ENCODE measurements around the gene LTBP1. TPM values are rescaled to one million over a fixed set of nuclear protein-coding genes. Genes with fewer than 3 reads are reported as not detected.

Gene LTBP1
- polyA plus RNA-seq, 2 of the 4 experiments (the other 2 are of a cell fraction): 23.8 to 30.4 TPM

DNA sequence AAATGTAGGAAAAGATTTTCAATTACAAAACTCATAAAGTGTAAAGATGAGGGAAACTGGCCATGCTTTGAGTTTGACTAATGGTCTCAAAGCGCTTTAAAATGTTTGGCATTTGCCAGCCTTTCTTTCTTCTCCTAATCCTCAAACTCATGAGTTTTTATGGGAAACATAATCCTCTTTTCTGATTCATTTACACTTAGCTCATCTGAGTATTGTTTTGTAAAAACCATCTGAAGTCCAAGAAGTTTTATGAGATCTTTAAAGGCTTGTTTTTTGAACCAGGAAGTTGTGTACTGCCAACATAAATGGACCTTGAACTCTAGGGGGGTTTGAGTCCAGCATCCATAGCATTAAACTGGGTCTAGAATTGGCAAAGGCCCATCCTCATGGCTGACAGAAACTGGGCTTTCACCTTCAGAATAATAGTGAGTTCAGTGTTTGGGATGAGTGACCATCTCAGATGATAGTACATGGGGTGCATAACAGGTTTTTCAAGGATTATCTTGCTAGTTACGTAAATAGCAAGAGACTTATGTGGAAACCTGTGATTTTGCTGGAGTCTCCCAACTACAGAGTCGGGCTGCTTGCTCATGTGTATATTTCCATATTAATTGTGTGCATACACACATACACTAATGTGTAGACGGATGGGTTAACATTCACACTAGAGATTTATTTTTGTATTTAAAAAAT is 3.8 kb upstream of the LTBP1 start:
- ChIA-PET POLR2A (no interaction called here), CTCF (interaction anchor here (1.7 kb wide), 1 partner anchor 90 kb away, joined by 8 read pairs; no protein-coding TSS in a partner anchor)
- TF ChIP-seq EHF (CRISPR knock-in tag; IDR thresholded peaks at IDR 0.05) (no peak), HOXB13 (CRISPR knock-in tag; IDR thresholded peaks at IDR 0.05; ENCODE audit: low read depth) (no peak), JUNB (IDR thresholded peaks at IDR 0.05) (no peak)
- TF ChIP-seq, protein P1, sequence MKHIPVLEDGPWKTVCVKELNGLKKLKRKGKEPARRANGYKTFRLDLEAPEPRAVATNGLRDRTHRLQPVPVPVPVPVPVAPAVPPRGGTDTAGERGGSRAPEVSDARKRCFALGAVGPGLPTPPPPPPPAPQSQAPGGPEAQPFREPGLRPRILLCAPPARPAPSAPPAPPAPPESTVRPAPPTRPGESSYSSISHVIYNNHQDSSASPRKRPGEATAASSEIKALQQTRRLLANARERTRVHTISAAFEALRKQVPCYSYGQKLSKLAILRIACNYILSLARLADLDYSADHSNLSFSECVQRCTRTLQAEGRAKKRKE (CRISPR knock-in tag; IDR thresholded peaks at IDR 0.05; ENCODE audit: low read depth): no peak
- no peak for ATAC-seq
- no peaks in the 10 kb centered on the region for H3K9me3 ChIP-seq
- DNase-seq (ENCODE audit: low read depth in 1 of 2, low spot score in 1 of 2): no peak
- H3K27ac ChIP-seq: no peak overlapping the region
- FAIRE-seq: no peak
- H3K4me2 ChIP-seq: peak overlapping the region; percentile 10; the same call in 1 of the 3 replicates
- H3K4me1 ChIP-seq: peaks cover 16% of the 10 kb centered on the region
- WGBS (ENCODE audit: missing lambda C conversion rate): 88% methylated on average over 4 of the region's 4 CpGs
- H3K4me3 ChIP-seq: no peak overlapping the region

DNA sequence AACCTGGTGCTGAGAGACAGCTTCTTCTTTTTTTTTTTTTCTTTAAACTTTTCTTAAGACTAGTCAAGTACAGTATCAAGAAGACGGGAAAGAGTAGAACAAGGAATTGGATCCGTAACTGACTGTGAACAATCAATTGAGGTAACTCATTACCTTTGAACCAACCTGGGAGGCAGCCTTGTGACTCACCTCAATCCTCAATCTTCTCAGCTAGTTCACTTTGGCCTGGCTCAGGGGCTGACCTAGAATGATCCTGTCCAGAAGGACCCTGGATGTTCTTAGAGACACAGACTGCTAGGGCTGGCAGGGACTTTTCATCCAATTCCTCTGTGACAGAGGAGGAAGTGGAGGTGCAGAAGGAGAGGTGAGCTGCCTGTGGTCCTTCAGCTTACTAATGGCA is 1.5 kb upstream of the LTBP1 start:
- Histone ChIP-seq H3K9me3 (no peaks in the 10 kb centered on the region), H3K27ac (no peak overlapping the region), H3K4me1 (peaks cover 19% of the 10 kb centered on the region), H3K4me3 (no peak overlapping the region), H3K4me2 (no peak overlapping the region)
- no peak for TF ChIP-seq CBX8 (IDR thresholded peaks at IDR 0.05)
- TF ChIP-seq, protein P2, sequence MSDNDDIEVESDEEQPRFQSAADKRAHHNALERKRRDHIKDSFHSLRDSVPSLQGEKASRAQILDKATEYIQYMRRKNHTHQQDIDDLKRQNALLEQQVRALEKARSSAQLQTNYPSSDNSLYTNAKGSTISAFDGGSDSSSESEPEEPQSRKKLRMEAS (IDR thresholded peaks at IDR 0.05): no peak
- TF ChIP-seq RNF2 (IDR thresholded peaks at IDR 0.05; ENCODE audit: borderline replicate concordance, low read depth): no peak
- no peak for TF ChIP-seq JUN (IDR thresholded peaks at IDR 0.05)
- ChIA-PET CTCF (interaction anchor here (0.7 to 2.7 kb wide), 12 partner anchors 11 to 531 kb away, joined by 3 to 16 read pairs (median 3); no protein-coding TSS in a partner anchor), POLR2A (no interaction called here)
- WGBS (ENCODE audit: missing lambda C conversion rate): 84% methylated on average over 2 of the region's 2 CpGs
- DNase-seq (ENCODE audit: low read depth in 1 of 2, low spot score in 1 of 2) (no peak), ATAC-seq (no peak), FAIRE-seq (no peak)

DNA sequence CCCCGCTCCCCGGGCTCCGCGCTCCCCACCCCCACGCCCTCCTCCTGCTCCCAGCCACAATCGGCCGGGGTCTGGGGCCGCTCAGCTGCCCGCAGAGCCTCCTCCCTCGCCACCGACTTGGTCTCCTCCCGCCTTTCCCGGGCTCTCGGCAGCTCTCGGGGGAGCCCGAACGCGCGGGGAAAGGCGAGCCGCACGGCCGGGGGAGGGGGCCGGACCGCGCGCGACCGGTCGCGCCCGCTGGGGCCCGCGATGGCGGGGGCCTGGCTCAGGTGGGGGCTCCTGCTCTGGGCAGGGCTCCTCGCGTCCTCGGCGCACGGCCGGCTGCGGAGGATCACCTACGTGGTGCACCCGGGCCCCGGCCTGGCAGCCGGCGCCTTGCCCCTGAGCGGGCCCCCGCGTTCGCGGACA is 327 bp downstream of the LTBP1 start:
- 8% methylated on average over 7 of the region's 52 CpGs for WGBS (ENCODE audit: missing lambda C conversion rate)
- POLR2A ChIA-PET: interaction anchor here (1.2 kb wide), 1 partner anchor 85 kb away, joined by 4 read pairs; no protein-coding TSS in a partner anchor

DNA sequence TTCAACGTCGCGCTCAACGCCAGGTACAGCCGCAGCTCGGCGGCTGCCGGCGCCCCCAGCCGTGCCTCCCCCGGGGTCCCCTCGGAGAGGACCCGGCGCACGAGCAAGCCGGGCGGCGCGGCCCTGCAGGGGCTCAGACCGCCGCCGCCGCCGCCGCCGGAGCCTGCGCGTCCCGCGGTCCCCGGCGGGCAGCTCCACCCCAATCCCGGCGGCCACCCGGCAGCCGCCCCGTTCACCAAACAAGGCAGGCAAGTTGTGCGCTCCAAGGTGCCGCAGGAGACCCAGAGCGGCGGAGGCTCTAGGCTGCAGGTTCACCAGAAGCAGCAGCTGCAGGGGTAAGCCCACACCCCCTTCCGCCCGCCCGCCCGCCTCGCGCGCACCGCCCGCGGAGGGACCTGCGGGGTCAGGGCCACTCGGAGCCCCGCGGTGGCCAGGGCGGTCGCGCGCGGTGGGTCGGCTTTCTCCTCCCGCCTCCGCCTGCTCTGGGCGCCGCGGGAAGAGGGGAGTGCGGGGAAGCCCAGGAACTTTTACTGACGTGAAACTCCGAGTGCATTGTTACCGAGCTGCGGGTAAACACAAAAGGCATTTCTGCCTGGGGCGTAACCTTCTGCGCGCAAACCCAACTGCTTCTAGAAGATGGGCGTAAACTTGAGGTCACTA is 861 bp downstream of the LTBP1 start:
- Histone ChIP-seq H3K27ac (peak overlapping the region; percentile 94 to 96), H3K4me2 (peak overlapping the region; percentile 81), H3K4me3 (peak overlapping the region; percentile 96), H3K4me1 (peaks cover 16% of the 10 kb centered on the region), H3K9me3 (no peaks in the 10 kb centered on the region)
- ChIA-PET CTCF (interaction anchor here (0.6 to 3.4 kb wide), 13 partner anchors 8 to 528 kb away, joined by 3 to 25 read pairs (median 4); partner anchors contain the start of gene RASGRP3), POLR2A (interaction anchor here (0.6 to 1.2 kb wide), 2 partner anchors 85 to 158 kb away, joined by 4 read pairs; no protein-coding TSS in a partner anchor)
- peak; percentile 37; the same call in 1 of the 2 replicates for TF ChIP-seq HDAC2 (IDR thresholded peaks at IDR 0.05)
- TF ChIP-seq JUN (IDR thresholded peaks at IDR 0.05): 0 out of 5 replicates have a peak, but pooled peaks of 1 of the 2 experiments have one; percentile 10
- 0 out of 2 replicates have a peak, but pooled peaks have one; percentile 23 for TF ChIP-seq POLR2A (IDR thresholded peaks at IDR 0.05; ENCODE audit: low read length)
- TF ChIP-seq RAD21 (conservative IDR thresholded peaks at IDR 0.05 in 1 of 2, IDR thresholded peaks at IDR 0.05 in 1 of 2): 0 out of 5 replicates have a peak, but pooled peaks of 1 of the 2 experiments have one; percentile 8
- no peak for TF ChIP-seq HOXB13 (CRISPR knock-in tag; IDR thresholded peaks at IDR 0.05; ENCODE audit: low read depth)
- TF ChIP-seq KDM1A (IDR thresholded peaks at IDR 0.05; ENCODE audit: low read depth): no peak
- FAIRE-seq (no peak), DNase-seq (ENCODE audit: low read depth in 1 of 2, low spot score in 1 of 2) (peak; percentile 56 to 78), ATAC-seq (peak; percentile 59 to 62)
- 3% methylated on average over 12 of the region's 75 CpGs for WGBS (ENCODE audit: missing lambda C conversion rate)

More for the DNA sequence above, 327 bp downstream of the LTBP1 start:
- peak; percentile 16 to 44 for DNase-seq (ENCODE audit: low read depth in 1 of 2, low spot score in 1 of 2)
- CTCF ChIA-PET: interaction anchor here (0.8 to 3.4 kb wide), 10 partner anchors 8 to 529 kb away, joined by 3 to 25 read pairs (median 4); partner anchors contain the start of gene RASGRP3
- H3K4me2 ChIP-seq: peak overlapping the region; percentile 81
- peaks cover 19% of the 10 kb centered on the region for H3K4me1 ChIP-seq
- ATAC-seq: peak; percentile 36 to 59
- peak overlapping the region; percentile 94 to 96 for H3K27ac ChIP-seq
- no peak for FAIRE-seq
- H3K9me3 ChIP-seq: no peaks in the 10 kb centered on the region
- TF ChIP-seq EP300 (IDR thresholded peaks at IDR 0.05) (no peak), JUN (IDR thresholded peaks at IDR 0.05) (peak in 1 of 2 experiments; percentile 24; a peak in 1 of 5 replicates), PHF8 (IDR thresholded peaks at IDR 0.05; ENCODE audit: borderline replicate concordance, low read depth) (peak; percentile 50), JUNB (IDR thresholded peaks at IDR 0.05) (0 out of 2 replicates have a peak, but pooled peaks have one; percentile 7)
- H3K4me3 ChIP-seq: peak overlapping the region; percentile 96
